ENCODE data around the gene PCDHA12.

DNA sequence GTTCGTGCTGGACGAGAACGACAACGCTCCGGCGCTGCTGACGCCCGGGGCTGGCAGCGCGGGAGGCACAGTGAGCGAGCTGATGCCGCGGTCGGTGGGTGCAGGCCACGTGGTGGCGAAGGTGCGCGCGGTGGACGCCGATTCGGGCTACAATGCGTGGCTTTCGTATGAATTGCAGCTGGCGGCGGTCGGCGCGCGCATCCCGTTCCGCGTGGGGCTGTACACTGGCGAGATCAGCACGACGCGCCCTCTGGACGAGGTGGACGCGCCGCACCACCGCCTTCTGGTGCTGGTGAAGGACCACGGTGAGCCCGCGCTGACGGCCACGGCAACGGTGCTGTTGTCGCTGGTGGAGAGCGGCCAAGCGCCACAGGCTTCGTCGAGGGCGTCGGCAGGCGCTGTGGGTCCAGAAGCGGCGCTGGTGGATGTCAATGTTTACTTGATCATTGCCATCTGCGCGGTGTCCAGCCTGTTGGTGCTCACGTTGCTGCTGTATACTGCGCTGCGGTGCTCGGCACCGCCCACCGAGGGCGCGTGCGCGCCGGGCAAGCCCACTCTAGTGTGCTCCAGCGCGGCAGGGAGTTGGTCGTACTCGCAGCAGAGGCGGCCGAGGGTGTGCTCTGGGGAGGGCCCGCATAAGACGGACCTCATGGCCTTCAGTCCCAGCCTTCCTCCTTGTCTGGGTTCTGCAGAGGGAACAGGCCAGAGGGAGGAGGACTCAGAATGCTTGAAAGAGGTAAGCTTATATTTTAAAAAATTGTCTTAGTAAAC is 9.0 kb downstream of the PCDHA12 start:
- TF ChIP-seq POLR2A (IDR thresholded peaks at IDR 0.05), result no peak
- TF ChIP-seq, protein P1, sequence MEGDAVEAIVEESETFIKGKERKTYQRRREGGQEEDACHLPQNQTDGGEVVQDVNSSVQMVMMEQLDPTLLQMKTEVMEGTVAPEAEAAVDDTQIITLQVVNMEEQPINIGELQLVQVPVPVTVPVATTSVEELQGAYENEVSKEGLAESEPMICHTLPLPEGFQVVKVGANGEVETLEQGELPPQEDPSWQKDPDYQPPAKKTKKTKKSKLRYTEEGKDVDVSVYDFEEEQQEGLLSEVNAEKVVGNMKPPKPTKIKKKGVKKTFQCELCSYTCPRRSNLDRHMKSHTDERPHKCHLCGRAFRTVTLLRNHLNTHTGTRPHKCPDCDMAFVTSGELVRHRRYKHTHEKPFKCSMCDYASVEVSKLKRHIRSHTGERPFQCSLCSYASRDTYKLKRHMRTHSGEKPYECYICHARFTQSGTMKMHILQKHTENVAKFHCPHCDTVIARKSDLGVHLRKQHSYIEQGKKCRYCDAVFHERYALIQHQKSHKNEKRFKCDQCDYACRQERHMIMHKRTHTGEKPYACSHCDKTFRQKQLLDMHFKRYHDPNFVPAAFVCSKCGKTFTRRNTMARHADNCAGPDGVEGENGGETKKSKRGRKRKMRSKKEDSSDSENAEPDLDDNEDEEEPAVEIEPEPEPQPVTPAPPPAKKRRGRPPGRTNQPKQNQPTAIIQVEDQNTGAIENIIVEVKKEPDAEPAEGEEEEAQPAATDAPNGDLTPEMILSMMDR (IDR thresholded peaks at IDR 0.05), result no peak

All from testis (tissue), 2 donors.